ENCODE results near the gene LLGL1.

LLGL1 gene

DNA sequence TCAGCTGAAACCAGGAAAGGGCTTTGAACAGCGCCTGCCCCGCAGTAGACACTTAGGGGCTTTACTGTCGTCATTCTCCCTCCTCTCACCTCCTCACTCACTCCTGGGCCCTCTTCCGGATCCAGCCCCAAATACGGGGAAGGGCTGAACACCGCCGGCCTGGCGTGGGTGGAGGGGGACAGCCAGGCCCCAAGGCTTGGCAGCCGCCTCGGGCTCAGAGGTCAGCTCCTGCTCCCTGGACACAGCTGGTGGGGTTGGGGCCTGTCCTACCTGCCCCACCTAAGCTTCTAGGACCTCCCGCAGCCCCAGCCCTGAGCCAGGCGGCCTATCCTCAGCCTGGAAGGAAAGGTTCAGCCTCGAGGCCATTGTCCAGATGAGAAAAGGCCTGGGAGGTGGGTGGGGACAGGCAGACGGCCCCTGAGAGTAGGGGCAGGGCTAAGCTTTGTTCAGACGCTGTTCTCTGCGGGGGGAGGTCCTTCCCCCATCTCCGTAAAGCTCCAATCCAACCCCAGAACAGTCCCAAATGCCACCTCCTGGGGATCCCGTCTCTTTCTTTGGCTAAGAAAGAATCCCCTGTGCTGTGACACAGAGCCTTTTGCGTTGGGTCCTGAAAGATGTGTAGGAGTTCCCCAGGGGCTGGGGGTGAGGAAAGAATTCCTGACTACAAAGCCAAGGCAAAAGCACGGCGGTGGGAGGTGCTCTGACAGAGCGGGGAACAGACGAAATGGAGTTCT is 881 bp upstream of the LLGL1 start:
- H3K27me3 ChIP-seq (ENCODE audit: low read length) = no peaks in the 10 kb centered on the region
- H3F3A ChIP-seq (ENCODE audit: insufficient read depth) = no peaks in the 10 kb centered on the region
- H3K79me2 ChIP-seq (ENCODE audit: insufficient read depth, low read length) = no peaks in the 10 kb centered on the region
- no peaks in the 10 kb centered on the region for H4K20me1 ChIP-seq (ENCODE audit: low read depth, low read length)
- TF ChIP-seq EZH2phosphoT487 (conservative IDR thresholded peaks at IDR 0.05; ENCODE audit: low read length) = no peak
- TF ChIP-seq, protein P1, sequence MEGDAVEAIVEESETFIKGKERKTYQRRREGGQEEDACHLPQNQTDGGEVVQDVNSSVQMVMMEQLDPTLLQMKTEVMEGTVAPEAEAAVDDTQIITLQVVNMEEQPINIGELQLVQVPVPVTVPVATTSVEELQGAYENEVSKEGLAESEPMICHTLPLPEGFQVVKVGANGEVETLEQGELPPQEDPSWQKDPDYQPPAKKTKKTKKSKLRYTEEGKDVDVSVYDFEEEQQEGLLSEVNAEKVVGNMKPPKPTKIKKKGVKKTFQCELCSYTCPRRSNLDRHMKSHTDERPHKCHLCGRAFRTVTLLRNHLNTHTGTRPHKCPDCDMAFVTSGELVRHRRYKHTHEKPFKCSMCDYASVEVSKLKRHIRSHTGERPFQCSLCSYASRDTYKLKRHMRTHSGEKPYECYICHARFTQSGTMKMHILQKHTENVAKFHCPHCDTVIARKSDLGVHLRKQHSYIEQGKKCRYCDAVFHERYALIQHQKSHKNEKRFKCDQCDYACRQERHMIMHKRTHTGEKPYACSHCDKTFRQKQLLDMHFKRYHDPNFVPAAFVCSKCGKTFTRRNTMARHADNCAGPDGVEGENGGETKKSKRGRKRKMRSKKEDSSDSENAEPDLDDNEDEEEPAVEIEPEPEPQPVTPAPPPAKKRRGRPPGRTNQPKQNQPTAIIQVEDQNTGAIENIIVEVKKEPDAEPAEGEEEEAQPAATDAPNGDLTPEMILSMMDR (IDR thresholded peaks at IDR 0.05; ENCODE audit: insufficient read depth, low read length, poor library complexity, severe bottlenecking) = no peak
- H3K9me2 ChIP-seq (replicated peaks; ENCODE audit: insufficient read depth, low read length) = no peaks in the 10 kb centered on the region
- no peaks in the 10 kb centered on the region for H3K9me3 ChIP-seq (ENCODE audit: insufficient read depth, low read length)
- H3K27ac ChIP-seq (ENCODE audit: low read depth, low read length) = no peak overlapping the region
- peak overlapping the region; percentile 42 for H2AFZ ChIP-seq (ENCODE audit: low read depth, low read length, severe bottlenecking)
- peak overlapping the region; percentile 34 for H3K9ac ChIP-seq (ENCODE audit: low read length)
- no peaks in the 10 kb centered on the region for H3K36me3 ChIP-seq (ENCODE audit: low read length)
- H3K4me2 ChIP-seq (ENCODE audit: low read depth, low read length, poor library complexity, severe bottlenecking) = peak overlapping the region; percentile 44
- H3K4me3 ChIP-seq (ENCODE audit: insufficient read depth, low read length, poor library complexity, severe bottlenecking) = peak overlapping the region; percentile 33

DNA sequence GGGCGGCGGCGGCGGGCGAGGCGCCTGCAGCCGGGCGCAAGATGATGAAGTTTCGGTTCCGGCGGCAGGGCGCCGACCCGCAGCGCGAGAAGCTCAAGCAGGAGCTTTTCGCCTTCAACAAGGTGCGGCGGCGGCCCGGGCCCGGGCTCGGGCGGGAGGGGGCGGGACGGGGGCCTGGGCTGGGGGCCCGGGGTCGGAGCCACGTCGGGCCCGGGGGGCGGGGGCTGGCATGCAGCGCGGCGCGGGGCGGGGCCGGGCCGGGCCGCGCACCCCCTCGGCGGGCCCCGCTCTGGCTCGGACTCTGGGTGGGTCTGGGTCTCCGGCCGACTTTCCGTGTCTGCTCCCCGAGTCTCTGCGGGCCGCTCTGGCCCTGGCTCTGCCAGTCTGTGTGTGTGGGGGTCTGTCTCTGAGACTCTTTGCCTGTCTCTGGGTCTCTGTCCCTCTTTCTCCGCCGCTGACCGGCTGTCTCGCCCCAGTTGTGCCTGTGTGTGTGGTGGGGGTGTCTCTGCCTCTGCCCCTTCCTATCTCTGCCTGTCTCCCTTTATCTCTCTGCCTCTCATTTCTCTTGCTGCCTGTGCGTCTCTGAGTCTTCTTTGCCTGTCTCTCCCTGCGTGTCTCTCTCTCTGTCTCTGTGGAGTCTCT is 328 bp downstream of the LLGL1 start:
- no peaks in the 10 kb centered on the region for H3K27me3 ChIP-seq (ENCODE audit: low read length)
- no peaks in the 10 kb centered on the region for H3K36me3 ChIP-seq (ENCODE audit: low read length)
- no peaks in the 10 kb centered on the region for H3K9me3 ChIP-seq (ENCODE audit: insufficient read depth, low read length)
- no peaks in the 10 kb centered on the region for H4K20me1 ChIP-seq (ENCODE audit: low read depth, low read length)
- H3F3A ChIP-seq (ENCODE audit: insufficient read depth) = no peaks in the 10 kb centered on the region
- H3K9me2 ChIP-seq (replicated peaks; ENCODE audit: insufficient read depth, low read length) = no peaks in the 10 kb centered on the region
- H3K9ac ChIP-seq (ENCODE audit: low read length) = peak overlapping the region; percentile 68
- no peaks in the 10 kb centered on the region for H3K79me2 ChIP-seq (ENCODE audit: insufficient read depth, low read length)
- peak overlapping the region; percentile 95 for H3K4me2 ChIP-seq (ENCODE audit: low read depth, low read length, poor library complexity, severe bottlenecking)
- peak overlapping the region; percentile 77 for H3K4me3 ChIP-seq (ENCODE audit: insufficient read depth, low read length, poor library complexity, severe bottlenecking)
- peak overlapping the region; percentile 65 for H2AFZ ChIP-seq (ENCODE audit: low read depth, low read length, severe bottlenecking)
- no peak overlapping the region for H3K27ac ChIP-seq (ENCODE audit: low read depth, low read length)
- TF ChIP-seq EZH2phosphoT487 (conservative IDR thresholded peaks at IDR 0.05; ENCODE audit: low read length) = no peak
- TF ChIP-seq, protein P1 (IDR thresholded peaks at IDR 0.05; ENCODE audit: insufficient read depth, low read length, poor library complexity, severe bottlenecking) = no peak

DNA sequence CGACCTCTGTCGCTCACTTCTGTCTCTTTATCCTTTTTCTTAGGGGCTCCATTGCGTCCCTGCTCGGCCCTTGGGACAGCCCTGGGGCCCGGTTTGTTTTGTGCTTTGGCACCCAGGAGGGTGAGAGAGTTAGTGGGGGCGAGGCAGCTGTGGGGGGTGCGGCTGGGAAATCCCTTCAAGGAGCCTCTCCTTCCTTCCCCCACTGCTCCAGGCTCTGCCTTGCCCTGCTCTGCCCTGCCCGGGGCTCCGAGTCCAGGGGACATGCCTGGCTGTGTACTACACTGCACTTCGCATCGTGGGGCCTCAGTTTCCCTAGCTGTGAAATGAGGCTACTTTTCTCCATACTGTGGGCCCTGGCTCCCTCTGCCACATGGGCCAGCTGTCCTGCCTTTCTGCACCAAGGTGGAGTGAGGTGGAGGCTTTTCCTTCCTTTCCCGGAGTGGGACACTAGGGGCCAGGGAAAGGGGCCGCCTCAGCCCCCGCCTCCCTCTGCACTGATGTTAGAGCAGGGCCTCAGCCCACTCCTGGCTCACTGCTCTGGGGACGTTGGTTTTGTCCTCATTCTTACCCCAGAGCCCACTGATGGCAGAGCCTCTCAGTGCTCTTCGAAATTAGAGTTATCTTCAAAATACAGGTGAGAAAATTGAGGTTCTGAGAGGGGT is 980 bp downstream of the LLGL1 start:
- H3K79me2 ChIP-seq (ENCODE audit: insufficient read depth, low read length) = no peaks in the 10 kb centered on the region
- H2AFZ ChIP-seq (ENCODE audit: low read depth, low read length, severe bottlenecking) = peak overlapping the region; percentile 65
- H3K27ac ChIP-seq (ENCODE audit: low read depth, low read length) = no peak overlapping the region

More for the DNA sequence above, 980 bp downstream of the LLGL1 start:
- no peaks in the 10 kb centered on the region for H3K9me2 ChIP-seq (replicated peaks; ENCODE audit: insufficient read depth, low read length)
- no peaks in the 10 kb centered on the region for H3F3A ChIP-seq (ENCODE audit: insufficient read depth)
- H4K20me1 ChIP-seq (ENCODE audit: low read depth, low read length) = no peaks in the 10 kb centered on the region
- peak overlapping the region; percentile 68 for H3K9ac ChIP-seq (ENCODE audit: low read length)
- H3K36me3 ChIP-seq (ENCODE audit: low read length) = no peaks in the 10 kb centered on the region
- no peak for TF ChIP-seq EZH2phosphoT487 (conservative IDR thresholded peaks at IDR 0.05; ENCODE audit: low read length)
- TF ChIP-seq, protein P1 (IDR thresholded peaks at IDR 0.05; ENCODE audit: insufficient read depth, low read length, poor library complexity, severe bottlenecking) = no peak
- H3K4me3 ChIP-seq (ENCODE audit: insufficient read depth, low read length, poor library complexity, severe bottlenecking) = peak overlapping the region; percentile 77
- H3K4me2 ChIP-seq (ENCODE audit: low read depth, low read length, poor library complexity, severe bottlenecking) = peak overlapping the region; percentile 95
- H3K27me3 ChIP-seq (ENCODE audit: low read length) = no peaks in the 10 kb centered on the region
- H3K9me3 ChIP-seq (ENCODE audit: insufficient read depth, low read length) = no peaks in the 10 kb centered on the region

Measured in SU-DHL-6 (cell line).